ENCODE results near the gene ITPR2.

The ITPR2 gene

DNA sequence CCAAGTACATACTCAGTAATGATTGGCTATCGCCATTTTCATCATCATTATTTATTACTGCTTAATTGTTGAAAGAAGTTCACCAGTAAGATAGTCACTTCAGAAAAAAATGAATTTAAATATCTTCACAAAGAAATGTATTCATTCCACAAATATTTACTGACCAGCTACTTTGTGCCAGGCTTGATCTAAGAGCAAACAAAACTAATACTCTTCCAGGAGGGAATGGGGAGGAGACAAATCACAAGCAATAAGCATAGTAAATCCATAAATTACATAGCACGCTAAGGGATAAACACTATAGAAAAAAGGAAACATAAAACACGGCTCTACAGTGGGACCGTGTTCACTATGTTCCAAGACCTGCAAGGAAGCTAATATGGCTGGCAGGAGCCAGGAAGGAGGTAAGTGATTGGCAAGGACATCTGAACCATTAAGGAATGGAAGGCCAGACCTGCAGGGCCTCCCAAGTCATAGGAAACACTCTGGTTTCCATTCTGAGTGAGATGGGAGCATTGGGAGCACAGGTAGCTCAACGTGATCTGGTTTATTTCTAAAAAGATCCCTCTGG lies 27.5 kb downstream of the ITPR2 start:
- no peak overlapping the region for H3K27ac Mint-ChIP-seq
- no peaks in the 10 kb centered on the region for H3K27me3 Mint-ChIP-seq (ENCODE audit: low read depth, poor library complexity)
- H3K9me3 Mint-ChIP-seq = no peaks in the 10 kb centered on the region
- DNase-seq = no peak
- no peak overlapping the region for H3K4me3 Mint-ChIP-seq
- H3K4me1 Mint-ChIP-seq = peaks cover 4% of the 10 kb centered on the region
- TF ChIP-seq, protein P1, sequence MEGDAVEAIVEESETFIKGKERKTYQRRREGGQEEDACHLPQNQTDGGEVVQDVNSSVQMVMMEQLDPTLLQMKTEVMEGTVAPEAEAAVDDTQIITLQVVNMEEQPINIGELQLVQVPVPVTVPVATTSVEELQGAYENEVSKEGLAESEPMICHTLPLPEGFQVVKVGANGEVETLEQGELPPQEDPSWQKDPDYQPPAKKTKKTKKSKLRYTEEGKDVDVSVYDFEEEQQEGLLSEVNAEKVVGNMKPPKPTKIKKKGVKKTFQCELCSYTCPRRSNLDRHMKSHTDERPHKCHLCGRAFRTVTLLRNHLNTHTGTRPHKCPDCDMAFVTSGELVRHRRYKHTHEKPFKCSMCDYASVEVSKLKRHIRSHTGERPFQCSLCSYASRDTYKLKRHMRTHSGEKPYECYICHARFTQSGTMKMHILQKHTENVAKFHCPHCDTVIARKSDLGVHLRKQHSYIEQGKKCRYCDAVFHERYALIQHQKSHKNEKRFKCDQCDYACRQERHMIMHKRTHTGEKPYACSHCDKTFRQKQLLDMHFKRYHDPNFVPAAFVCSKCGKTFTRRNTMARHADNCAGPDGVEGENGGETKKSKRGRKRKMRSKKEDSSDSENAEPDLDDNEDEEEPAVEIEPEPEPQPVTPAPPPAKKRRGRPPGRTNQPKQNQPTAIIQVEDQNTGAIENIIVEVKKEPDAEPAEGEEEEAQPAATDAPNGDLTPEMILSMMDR (IDR thresholded peaks at IDR 0.05) = no peak
- no peaks in the 10 kb centered on the region for H3K36me3 Mint-ChIP-seq (ENCODE audit: low read depth)

DNA sequence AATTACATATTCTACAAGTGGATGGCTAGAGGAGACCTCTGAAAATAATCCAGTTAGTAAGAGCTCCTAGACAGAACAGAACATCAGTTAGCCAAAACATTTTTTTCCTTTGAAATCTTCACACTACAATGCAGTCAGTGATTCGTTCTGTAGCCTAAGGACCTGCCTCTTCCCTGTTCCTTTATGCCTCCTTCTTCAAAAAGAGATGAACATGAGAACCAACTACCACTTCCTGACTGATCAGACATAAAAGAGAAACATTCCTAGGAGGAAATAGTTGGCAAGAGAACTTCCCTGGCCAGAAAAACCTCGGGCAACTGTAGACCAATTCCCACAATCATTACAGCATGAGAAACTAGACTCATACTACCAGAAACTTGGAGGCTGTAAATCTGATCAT lies 29.4 kb downstream of the ITPR2 start:
- Mint-ChIP-seq H3K27ac (peak overlapping the region; percentile 24), H3K9me3 (no peaks in the 10 kb centered on the region), H3K36me3 (ENCODE audit: low read depth) (no peaks in the 10 kb centered on the region), H3K4me1 (peaks cover 12% of the 10 kb centered on the region), H3K4me3 (no peak overlapping the region), H3K27me3 (ENCODE audit: low read depth, poor library complexity) (no peaks in the 10 kb centered on the region)
- DNase-seq = no peak
- TF ChIP-seq, protein P1 (IDR thresholded peaks at IDR 0.05) = no peak

DNA sequence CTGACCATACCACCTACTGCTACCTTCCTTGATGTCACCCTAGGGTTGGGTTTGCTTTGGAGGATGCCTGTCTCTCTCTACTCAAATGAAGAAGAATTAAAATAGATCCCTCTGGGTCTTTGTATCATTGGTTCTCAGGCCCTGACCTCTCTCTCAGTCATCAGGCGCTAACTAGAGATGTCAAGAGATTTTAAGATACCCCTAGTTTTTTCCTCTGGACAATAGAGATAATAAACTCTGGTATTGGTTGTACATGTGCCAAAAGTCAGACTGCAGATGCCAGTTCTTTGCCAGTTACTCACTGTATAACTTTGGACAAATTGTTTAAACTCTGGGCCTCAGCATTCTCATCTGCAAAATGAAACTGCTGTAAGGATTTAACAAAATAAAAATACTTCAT lies 31.5 kb downstream of the ITPR2 start:
- Mint-ChIP-seq H3K27ac (no peak overlapping the region), H3K36me3 (ENCODE audit: low read depth) (no peaks in the 10 kb centered on the region)
- no peak for DNase-seq

DNA sequence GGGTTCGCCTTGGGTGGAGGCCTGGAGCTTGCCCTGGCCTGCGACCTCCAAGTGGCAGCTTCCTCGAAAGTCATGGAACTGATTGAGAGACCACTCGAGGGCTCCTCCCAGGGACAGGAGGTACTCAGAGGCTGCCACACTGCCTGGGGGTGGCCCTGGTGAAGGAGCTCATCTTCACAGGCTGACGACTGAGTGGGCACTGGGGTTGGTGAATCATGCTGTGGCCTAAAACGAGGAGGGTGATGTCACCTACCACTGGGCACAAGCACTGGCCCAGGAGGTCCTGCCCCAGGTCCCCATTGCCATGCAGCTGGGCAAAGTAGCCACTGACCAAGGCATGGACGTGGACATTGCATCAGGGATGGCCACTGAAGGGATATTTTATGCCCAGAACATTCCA lies 32.1 kb downstream of the ITPR2 start:
- no peaks in the 10 kb centered on the region for H3K27me3 Mint-ChIP-seq (ENCODE audit: low read depth, poor library complexity)
- no peak overlapping the region for H3K4me3 Mint-ChIP-seq
- no peaks in the 10 kb centered on the region for H3K36me3 Mint-ChIP-seq (ENCODE audit: low read depth)
- H3K27ac Mint-ChIP-seq = no peak overlapping the region
- TF ChIP-seq, protein P1 (IDR thresholded peaks at IDR 0.05) = no peak
- H3K4me1 Mint-ChIP-seq = peaks cover 25% of the 10 kb centered on the region
- no peak for DNase-seq
- no peaks in the 10 kb centered on the region for H3K9me3 Mint-ChIP-seq

More for the DNA sequence above, 31.5 kb downstream of the ITPR2 start:
- Mint-ChIP-seq H3K4me3 (no peak overlapping the region), H3K4me1 (peaks cover 25% of the 10 kb centered on the region), H3K27me3 (ENCODE audit: low read depth, poor library complexity) (no peaks in the 10 kb centered on the region), H3K9me3 (no peaks in the 10 kb centered on the region)
- TF ChIP-seq, protein P1 (IDR thresholded peaks at IDR 0.05) = no peak

DNA sequence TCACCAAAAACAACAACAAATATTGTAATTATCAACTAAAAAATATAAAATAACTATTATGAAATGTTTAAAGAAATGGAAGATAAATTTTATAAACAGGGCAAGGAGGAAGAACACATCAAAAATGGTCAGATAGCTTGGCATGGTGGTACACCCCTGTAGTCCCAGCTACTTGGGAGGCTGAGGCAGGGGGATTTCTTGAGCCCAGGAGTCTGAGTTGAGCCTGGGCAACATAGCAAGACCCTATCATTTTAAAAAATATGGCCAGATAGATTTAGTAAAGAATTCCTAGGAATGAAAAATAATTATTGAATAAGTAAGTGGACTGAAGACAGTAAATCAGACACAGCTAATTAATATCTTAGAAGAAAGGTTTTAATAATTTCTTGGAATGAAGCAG lies 32.6 kb downstream of the ITPR2 start:
- Mint-ChIP-seq H3K27me3 (ENCODE audit: low read depth, poor library complexity) (no peaks in the 10 kb centered on the region), H3K27ac (no peak overlapping the region), H3K9me3 (no peaks in the 10 kb centered on the region), H3K4me1 (peaks cover 25% of the 10 kb centered on the region), H3K4me3 (no peak overlapping the region), H3K36me3 (ENCODE audit: low read depth) (no peaks in the 10 kb centered on the region)
- no peak for DNase-seq
- TF ChIP-seq, protein P1 (IDR thresholded peaks at IDR 0.05) = no peak

DNA sequence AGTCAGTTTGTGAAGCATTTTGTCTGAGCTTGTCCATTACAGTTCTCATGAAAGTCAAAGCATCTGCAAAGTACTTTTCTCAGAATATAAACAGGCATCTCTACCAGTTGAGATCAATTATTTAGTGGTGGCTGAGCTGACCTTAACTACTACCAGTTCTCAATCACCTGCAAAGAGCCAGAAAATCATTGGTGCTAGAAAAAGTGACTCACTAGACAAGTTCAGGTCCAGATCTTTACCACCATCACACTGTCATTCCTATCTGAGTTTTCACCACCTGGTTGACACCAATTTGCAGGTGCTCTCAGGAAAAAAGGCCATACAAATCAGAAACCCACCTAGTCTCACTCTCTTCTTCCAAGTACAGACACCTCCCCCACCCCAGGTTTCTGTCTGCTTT lies 33.3 kb downstream of the ITPR2 start:
- H3K27me3 Mint-ChIP-seq (ENCODE audit: low read depth, poor library complexity) = no peaks in the 10 kb centered on the region
- no peak overlapping the region for H3K4me3 Mint-ChIP-seq
- H3K27ac Mint-ChIP-seq = peak overlapping the region; percentile 75
- H3K9me3 Mint-ChIP-seq = no peaks in the 10 kb centered on the region
- peaks cover 25% of the 10 kb centered on the region for H3K4me1 Mint-ChIP-seq
- DNase-seq = no peak
- TF ChIP-seq, protein P1 (IDR thresholded peaks at IDR 0.05) = no peak
- no peaks in the 10 kb centered on the region for H3K36me3 Mint-ChIP-seq (ENCODE audit: low read depth)

All from nephron progenitor cell (in vitro differentiated cells).